Mesodermal cell (in vitro differentiated cells): ENCODE results near the gene LGALS8. TPM values are rescaled to one million over a fixed set of nuclear protein-coding genes. Genes with fewer than 3 reads are reported as not detected.
"Not testable (repeated sequence)": the region's sequence is repeated elsewhere in the genome, so short reads cannot be mapped to it uniquely, and the experiment has no call there.

Experiments used
- H3K27ac ChIP-seq: 2 replicates; pipeline ENCODE4 v1.7.0; 2013; ENCODE audit warnings: mild to moderate bottlenecking, low read depth, low read length, moderate library complexity; ENCODE audit not compliant: severe bottlenecking
- H3K36me3 ChIP-seq: 2 replicates; pipeline ENCODE4 v1.7.1; 2013; ENCODE audit warnings: mild to moderate bottlenecking, low read length, moderate library complexity; ENCODE audit not compliant: control insufficient read depth, insufficient read depth
- H3K4me1 ChIP-seq: one replicate; pipeline ENCODE4 v1.7.1; 2013; ENCODE audit warnings: mild to moderate bottlenecking, low read length; ENCODE audit not compliant: insufficient read depth, control insufficient read depth, poor library complexity, severe bottlenecking
- H3K4me3 ChIP-seq: 2 replicates; pipeline ENCODE4 v1.7.0; 2013; ENCODE audit warnings: low read length, control low read depth, mild to moderate bottlenecking; ENCODE audit not compliant: insufficient read depth, poor library complexity, severe bottlenecking; ENCODE audit errors: extremely low read depth
- H3K9me3 ChIP-seq: 2 replicates; pipeline ENCODE4 v1.7.1; 2013; ENCODE audit warnings: mild to moderate bottlenecking, low read length, moderate library complexity; ENCODE audit not compliant: control insufficient read depth
- WGBS, 2 experiments: methylation state at CpG; one replicate each; pipeline ENCODE4 v1.1.5; 2013; ENCODE audit warnings: missing lambda C conversion rate in 2 of 2; ENCODE audit not compliant: insufficient coverage in 2 of 2; 5-methylcytosine and 5-hydroxymethylcytosine counted together
- polyA plus RNA-seq, 2 experiments: library from polyadenylated mRNA; stranded (reverse); fragments of 50-300 nt; gene quantifications; one replicate each; pipeline ENCODE4 v1.2.3, GENCODE V29; 2013

LGALS8 gene
- 30.0 TPM for polyA plus RNA-seq (2013, experiment 1 of 2)
- 30.2 TPM for polyA plus RNA-seq (2013, experiment 2 of 2)

- Histone ChIP-seq H3K36me3 (peaks cover 11% of the 10 kb centered on the region), H3K27ac (no peak within 1 kb of the TSS), H3K9me3 (no peaks in the 10 kb centered on the region), H3K4me3 (peak within 1 kb of the TSS; percentile 73), H3K4me1 (peaks cover 4% of the 10 kb centered on the region)
- WGBS, 2 experiments: 12 to 15% methylated on average over 21 to 35 of the region's 35 CpGs
Observed at GRCh38 chr1:236523704-236524141, at the start of gene LGALS8. LGALS8 (plus strand) TSS chr1:236523982; CDS start chr1:236526071, 2,089 bp downstream.

- no peaks in the 10 kb centered on the region for H3K4me1 ChIP-seq
- no peak overlapping the region for H3K27ac ChIP-seq
- no peaks in the 10 kb centered on the region for H3K9me3 ChIP-seq
- WGBS, 2 experiments: 100% methylated on average over 2 of the region's 5 CpGs
- no peak overlapping the region for H3K4me3 ChIP-seq
- no peaks in the 10 kb centered on the region for H3K36me3 ChIP-seq
Observed at GRCh38 chr1:236476019-236476418, 47.8 kb upstream of the LGALS8 start.

GRCh38 chr1:236480758-236481436, 42.9 kb upstream of the LGALS8 start:
- 45 to 70% methylated on average over 2 of the region's 5 CpGs for WGBS, 2 experiments
- no peaks in the 10 kb centered on the region for H3K9me3 ChIP-seq
- no peak overlapping the region for H3K27ac ChIP-seq
- no peaks in the 10 kb centered on the region for H3K4me1 ChIP-seq
- H3K36me3 ChIP-seq: no peaks in the 10 kb centered on the region
- no peak overlapping the region for H3K4me3 ChIP-seq

- Histone ChIP-seq H3K4me3 (no peak overlapping the region), H3K9me3 (no peaks in the 10 kb centered on the region), H3K4me1 (no peaks in the 10 kb centered on the region), H3K36me3 (no peaks in the 10 kb centered on the region), H3K27ac (no peak overlapping the region)
- WGBS, 2 experiments: 91 to 95% methylated on average over 8 to 11 of the region's 14 CpGs
Observed at GRCh38 chr1:236484310-236484971, 39.3 kb upstream of the LGALS8 start.

- H3K9me3 ChIP-seq: no peaks in the 10 kb centered on the region
- WGBS, 2 experiments: 91 to 100% methylated on average over 3 of the region's 4 CpGs
- no peaks in the 10 kb centered on the region for H3K4me1 ChIP-seq
- no peaks in the 10 kb centered on the region for H3K36me3 ChIP-seq
- H3K4me3 ChIP-seq: no peak overlapping the region
- no peak overlapping the region for H3K27ac ChIP-seq
Observed at GRCh38 chr1:236486356-236487002, 37.3 kb upstream of the LGALS8 start.

- H3K27ac ChIP-seq, H3K9me3 ChIP-seq, H3K36me3 ChIP-seq, H3K4me1 ChIP-seq, H3K4me3 ChIP-seq: not testable (repeated sequence)
- WGBS, 2 experiments: no CpG with 5 or more reads among the region's 3 CpGs
Observed at GRCh38 chr1:236489161-236489560, 34.6 kb upstream of the LGALS8 start.

GRCh38 chr1:236489710-236490377, 33.9 kb upstream of the LGALS8 start:
- H3K4me3 ChIP-seq: no peak overlapping the region
- no peak overlapping the region for H3K27ac ChIP-seq
- no peaks in the 10 kb centered on the region for H3K36me3 ChIP-seq
- 37 to 42% methylated on average over 8 of the region's 11 CpGs for WGBS, 2 experiments
- peaks cover 2% of the 10 kb centered on the region for H3K4me1 ChIP-seq
- no peaks in the 10 kb centered on the region for H3K9me3 ChIP-seq

- Histone ChIP-seq H3K4me1 (peaks cover 2% of the 10 kb centered on the region), H3K9me3 (no peaks in the 10 kb centered on the region), H3K27ac (no peak overlapping the region), H3K36me3 (no peaks in the 10 kb centered on the region), H3K4me3 (no peak overlapping the region)
- WGBS, 2 experiments: 86 to 97% methylated on average over 6 to 8 of the region's 10 CpGs
Observed at GRCh38 chr1:236491469-236492136, 32.2 kb upstream of the LGALS8 start.

- H3K4me1 ChIP-seq: peaks cover 2% of the 10 kb centered on the region
- H3K4me3 ChIP-seq: no peak overlapping the region
- WGBS, 2 experiments: 93 to 100% methylated on average over 2 of the region's 2 CpGs
- H3K9me3 ChIP-seq: no peaks in the 10 kb centered on the region
- no peaks in the 10 kb centered on the region for H3K36me3 ChIP-seq
- H3K27ac ChIP-seq: no peak overlapping the region
Observed at GRCh38 chr1:236492378-236492777, 31.4 kb upstream of the LGALS8 start.

GRCh38 chr1:236494082-236494481, 29.7 kb upstream of the LGALS8 start:
- no peak overlapping the region for H3K4me3 ChIP-seq
- no peak overlapping the region for H3K27ac ChIP-seq
- no peaks in the 10 kb centered on the region for H3K36me3 ChIP-seq
- no peaks in the 10 kb centered on the region for H3K9me3 ChIP-seq
- WGBS, 2 experiments: 92 to 94% methylated on average over 10 to 11 of the region's 11 CpGs
- peaks cover 2% of the 10 kb centered on the region for H3K4me1 ChIP-seq
